NOMO-1 treated with dmso at 0.1 percent for 144 hours (cell line): Measurements from ENCODE around the gene RNF43.

Experiments
- DNase-seq: peaks from one replicate; lab custom pipeline; 2025; ENCODE audit not compliant: unreplicated experiment; lab: John Stamatoyannopoulos, UW

Gene RNF43

GRCh38 chr17:58382872-58383242, 34.5 kb downstream of the RNF43 start:
- DNase-seq, result no peak

GRCh38 chr17:58382108-58382871, 35.0 kb downstream of the RNF43 start:
- no peak for DNase-seq

GRCh38 chr17:58381124-58382035, 36.0 kb downstream of the RNF43 start:
- no peak for DNase-seq

GRCh38 chr17:58380207-58381123, 36.9 kb downstream of the RNF43 start:
- DNase-seq, result no peak

GRCh38 chr17:58379511-58379824, 37.9 kb downstream of the RNF43 start:
- no peak for DNase-seq

GRCh38 chr17:58378733-58379510, 38.4 kb downstream of the RNF43 start:
- no peak for DNase-seq

GRCh38 chr17:58377661-58378060, 39.7 kb downstream of the RNF43 start:
- DNase-seq, result no peak

GRCh38 chr17:58377093-58377601, 40.2 kb downstream of the RNF43 start:
- DNase-seq, result no peak

GRCh38 chr17:58376472-58377000, 40.8 kb downstream of the RNF43 start:
- DNase-seq, result peak; percentile 54

- peak; percentile 23 for DNase-seq
Observed at GRCh38 chr17:58375811-58376210, 41.5 kb downstream of the RNF43 start.

GRCh38 chr17:58375256-58375655, 42.1 kb downstream of the RNF43 start:
- peak; percentile 21 for DNase-seq

GRCh38 chr17:58373923-58374322, 43.4 kb downstream of the RNF43 start:
- DNase-seq, result no peak

GRCh38 chr17:58373003-58373402, 44.3 kb downstream of the RNF43 start:
- DNase-seq, result no peak

- no peak for DNase-seq
Observed at GRCh38 chr17:58371300-58371950, 45.9 kb downstream of the RNF43 start.

GRCh38 chr17:58370716-58371115, 46.6 kb downstream of the RNF43 start:
- DNase-seq, result no peak

- DNase-seq, result no peak
Observed at GRCh38 chr17:58370309-58370708, 47.0 kb downstream of the RNF43 start.

GRCh38 chr17:58369214-58370031, 47.9 kb downstream of the RNF43 start:
- DNase-seq, result no peak

- no peak for DNase-seq
Observed at GRCh38 chr17:58368860-58369213, 48.5 kb downstream of the RNF43 start.
